ENCODE measurements around the gene GOLT1B.
"Not testable (repeated sequence)": the region's sequence is repeated elsewhere in the genome, so short reads cannot be mapped to it uniquely, and the experiment has no call there.

Gene GOLT1B

GRCh38 chr12:21501258-21502163 lies at the start of gene GOLT1B, which contains the start of gene RECQL:
GOLT1B (plus strand) TSS chr12:21501789; CDS start chr12:21501924, 135 bp downstream.
RECQL (minus strand) TSS chr12:21501635; CDS start chr12:21499570, 2,065 bp downstream.
- peak; percentile 100 for DNase-seq
- in situ Hi-C loops (cut with HindIII; ENCODE audit: low pct_ligation_motif_present, low pct_unique_long_range_greater_than_20kb, low sequenced_read_pairs), result no loop called here

GRCh38 chr12:21453312-21453852 lies 48.2 kb upstream of the GOLT1B start:
- in situ Hi-C loops (cut with HindIII; ENCODE audit: low pct_ligation_motif_present, low pct_unique_long_range_greater_than_20kb, low sequenced_read_pairs), result no loop called here
- DNase-seq, result no peak

- in situ Hi-C loops (cut with HindIII; ENCODE audit: low pct_ligation_motif_present, low pct_unique_long_range_greater_than_20kb, low sequenced_read_pairs), result no loop called here
- DNase-seq, result no peak
Measured at GRCh38 chr12:21456291-21456780, 45.3 kb upstream of the GOLT1B start.

- DNase-seq, result no peak
- in situ Hi-C loops (cut with HindIII; ENCODE audit: low pct_ligation_motif_present, low pct_unique_long_range_greater_than_20kb, low sequenced_read_pairs), result no loop called here
Measured at GRCh38 chr12:21459474-21459873, 42.1 kb upstream of the GOLT1B start.

GRCh38 chr12:21467334-21467733 lies 34.3 kb upstream of the GOLT1B start:
- in situ Hi-C loops (cut with HindIII; ENCODE audit: low pct_ligation_motif_present, low pct_unique_long_range_greater_than_20kb, low sequenced_read_pairs), result not testable (repeated sequence)

DNA sequence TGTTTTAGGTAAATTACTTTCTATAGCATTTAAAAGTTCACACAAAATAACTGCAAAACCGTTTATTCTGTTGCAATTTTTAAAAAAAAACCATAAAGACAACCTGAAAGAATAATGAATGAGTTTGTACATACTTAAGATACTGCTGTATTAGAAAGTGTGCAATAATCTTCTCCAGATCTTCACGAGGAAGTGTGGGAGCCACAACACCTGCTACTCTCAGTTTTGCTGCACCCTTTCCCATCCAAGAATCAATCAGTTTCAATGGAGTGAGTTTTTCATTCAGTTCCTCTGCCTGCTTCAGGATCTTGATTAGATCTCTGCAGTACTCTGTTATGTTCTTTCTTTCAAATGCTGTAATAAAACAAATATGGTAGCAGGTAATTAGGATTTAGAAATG lies 30.3 kb upstream of the GOLT1B start:
- in situ Hi-C loops (cut with HindIII; ENCODE audit: low pct_ligation_motif_present, low pct_unique_long_range_greater_than_20kb, low sequenced_read_pairs), result no loop called here

More at GRCh38 chr12:21467334-21467733, 34.3 kb upstream of the GOLT1B start:
- not testable (repeated sequence) for DNase-seq

DNA sequence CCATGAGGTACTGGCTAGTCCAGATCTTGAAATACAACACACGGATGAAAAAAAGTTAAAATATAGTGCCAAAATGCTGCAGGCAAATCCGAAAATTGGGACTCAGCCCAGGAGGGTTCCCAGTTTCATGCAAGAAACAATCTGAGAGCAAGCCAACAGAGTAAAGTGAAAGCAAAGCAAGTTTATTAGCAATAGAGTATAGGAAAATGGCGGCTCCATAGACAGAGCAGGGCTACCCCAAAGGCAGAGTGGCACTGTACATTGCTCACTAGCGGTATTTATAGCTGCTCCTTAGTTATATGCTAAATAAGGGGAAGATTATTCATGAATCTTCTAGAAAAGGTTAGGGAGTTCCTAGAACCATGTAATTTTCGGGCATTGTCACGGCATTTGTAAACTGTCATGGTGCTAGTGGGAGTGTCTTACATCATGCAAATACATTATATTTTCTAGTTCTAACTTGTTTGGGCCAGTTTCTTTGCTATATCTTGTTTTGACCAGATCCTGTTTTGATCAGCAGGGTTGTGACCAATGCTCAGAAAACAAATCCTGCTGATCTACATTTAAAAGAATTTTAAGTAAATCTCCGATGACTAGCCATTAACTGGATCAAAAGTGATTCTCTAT lies 29.3 kb upstream of the GOLT1B start:
- in situ Hi-C loops (cut with HindIII; ENCODE audit: low pct_ligation_motif_present, low pct_unique_long_range_greater_than_20kb, low sequenced_read_pairs), result no loop called here
- no peak for DNase-seq

More for the DNA sequence above, 30.3 kb upstream of the GOLT1B start:
- no peak for DNase-seq

GRCh38 chr12:21475552-21475951 lies 26.0 kb upstream of the GOLT1B start:
- DNase-seq, result no peak
- in situ Hi-C loops (cut with HindIII; ENCODE audit: low pct_ligation_motif_present, low pct_unique_long_range_greater_than_20kb, low sequenced_read_pairs), result no loop called here

DNA sequence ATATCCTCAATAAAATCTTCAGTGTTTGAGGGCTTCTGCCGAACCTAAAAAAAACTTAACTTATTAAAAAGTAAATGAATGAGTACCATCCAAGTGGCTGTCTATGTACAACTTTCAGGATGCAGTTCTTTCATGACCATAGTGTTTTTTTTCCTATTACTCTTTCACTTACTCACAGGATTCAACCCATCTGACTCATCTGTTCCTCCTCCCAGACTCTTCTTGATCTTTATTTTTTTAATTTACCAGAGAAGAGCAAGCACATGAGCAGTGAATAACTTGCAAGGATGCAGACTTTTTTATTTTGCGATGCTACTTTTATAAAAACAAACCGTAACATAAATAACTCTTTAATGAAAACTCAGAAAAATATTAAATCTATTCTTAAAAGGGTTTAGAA lies 24.6 kb upstream of the GOLT1B start:
- in situ Hi-C loops (cut with HindIII; ENCODE audit: low pct_ligation_motif_present, low pct_unique_long_range_greater_than_20kb, low sequenced_read_pairs), result no loop called here
- DNase-seq, result peak; percentile 41

DNA sequence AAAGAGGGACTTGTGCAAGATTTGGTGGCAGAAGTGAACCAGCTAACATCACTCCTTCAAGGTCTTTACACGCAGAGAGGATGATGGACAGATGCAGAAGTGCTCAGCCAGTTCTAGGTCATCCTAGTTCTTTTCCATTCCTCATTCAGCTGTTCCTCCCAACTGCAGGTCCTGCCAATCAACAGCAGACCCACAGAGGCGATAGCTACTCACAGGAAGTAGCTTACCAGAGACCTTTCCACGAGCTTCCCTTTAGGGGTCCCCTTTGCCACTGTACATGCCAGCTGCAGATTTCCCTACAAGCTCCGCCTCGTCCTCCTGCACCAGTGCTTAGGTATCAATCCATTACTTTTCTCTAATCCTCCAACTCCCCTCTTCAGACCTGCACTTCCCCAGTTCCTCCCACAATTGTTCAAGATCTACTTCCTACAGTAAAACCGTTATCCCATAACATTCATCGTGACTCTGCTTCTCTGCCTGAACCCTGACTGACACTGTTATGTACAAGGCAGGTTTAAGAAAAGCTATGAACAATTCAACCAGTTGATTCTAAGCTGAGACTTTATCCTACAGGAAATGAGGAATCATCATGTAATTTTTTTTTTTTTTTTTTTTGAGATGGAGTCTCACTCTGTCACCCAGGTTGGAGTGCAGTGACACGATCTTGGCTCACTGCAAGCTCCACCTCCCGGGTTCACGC lies 22.7 kb upstream of the GOLT1B start:
- in situ Hi-C loops (cut with HindIII; ENCODE audit: low pct_ligation_motif_present, low pct_unique_long_range_greater_than_20kb, low sequenced_read_pairs), result no loop called here
- no peak for DNase-seq

- in situ Hi-C loops (cut with HindIII; ENCODE audit: low pct_ligation_motif_present, low pct_unique_long_range_greater_than_20kb, low sequenced_read_pairs), result no loop called here
- DNase-seq, result no peak
Measured at GRCh38 chr12:21483531-21483930, 18.1 kb upstream of the GOLT1B start.

GRCh38 chr12:21485998-21486397 lies 15.6 kb upstream of the GOLT1B start:
- no peak for DNase-seq
- in situ Hi-C loops (cut with HindIII; ENCODE audit: low pct_ligation_motif_present, low pct_unique_long_range_greater_than_20kb, low sequenced_read_pairs), result no loop called here

DNA sequence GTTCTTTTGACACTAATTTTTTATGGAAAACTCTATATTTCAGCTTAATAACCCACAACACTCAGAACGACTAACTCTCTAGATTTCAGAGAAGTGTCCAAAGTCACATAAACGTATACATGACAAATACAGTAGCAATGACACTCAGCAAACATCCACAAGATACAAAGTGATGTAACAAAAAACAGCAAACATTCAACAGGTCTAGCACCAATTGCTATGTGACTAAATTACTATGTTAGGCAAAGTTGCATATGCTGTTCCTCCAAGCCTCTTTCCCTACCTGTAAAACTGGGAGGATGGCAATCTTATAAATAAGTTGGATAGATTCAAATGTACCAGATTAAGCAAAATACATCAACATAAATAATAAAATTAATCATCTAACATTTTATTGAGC lies 1.8 kb upstream of the GOLT1B start:
- in situ Hi-C loops (cut with HindIII; ENCODE audit: low pct_ligation_motif_present, low pct_unique_long_range_greater_than_20kb, low sequenced_read_pairs), result no loop called here
- DNase-seq, result no peak

GRCh38 chr12:21500786-21501257 lies 767 bp upstream of the GOLT1B start:
- DNase-seq, result no peak
- in situ Hi-C loops (cut with HindIII; ENCODE audit: low pct_ligation_motif_present, low pct_unique_long_range_greater_than_20kb, low sequenced_read_pairs), result no loop called here

DNA sequence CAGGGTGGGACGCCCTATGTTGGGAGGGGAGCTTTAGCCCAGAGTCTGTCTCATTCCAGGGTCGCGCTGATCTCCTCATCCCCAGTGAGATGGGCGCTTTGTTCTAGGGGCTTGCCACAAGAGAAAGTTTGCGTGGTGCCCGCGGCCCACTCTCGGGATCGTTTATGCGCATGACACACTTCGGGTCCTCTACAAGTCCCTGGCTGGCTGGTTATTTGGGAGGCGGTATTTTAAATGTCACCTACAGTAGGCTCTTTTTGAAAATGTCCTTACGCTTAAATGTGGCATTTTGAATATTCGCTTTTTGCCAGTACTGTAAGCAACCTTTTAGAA lies 541 bp downstream of the GOLT1B start:
- peak; percentile 52 for DNase-seq
- in situ Hi-C loops (cut with HindIII; ENCODE audit: low pct_ligation_motif_present, low pct_unique_long_range_greater_than_20kb, low sequenced_read_pairs), result no loop called here

GRCh38 chr12:21502872-21503271 lies 1.3 kb downstream of the GOLT1B start:
- in situ Hi-C loops (cut with HindIII; ENCODE audit: low pct_ligation_motif_present, low pct_unique_long_range_greater_than_20kb, low sequenced_read_pairs), result no loop called here
- DNase-seq, result no peak

DNA sequence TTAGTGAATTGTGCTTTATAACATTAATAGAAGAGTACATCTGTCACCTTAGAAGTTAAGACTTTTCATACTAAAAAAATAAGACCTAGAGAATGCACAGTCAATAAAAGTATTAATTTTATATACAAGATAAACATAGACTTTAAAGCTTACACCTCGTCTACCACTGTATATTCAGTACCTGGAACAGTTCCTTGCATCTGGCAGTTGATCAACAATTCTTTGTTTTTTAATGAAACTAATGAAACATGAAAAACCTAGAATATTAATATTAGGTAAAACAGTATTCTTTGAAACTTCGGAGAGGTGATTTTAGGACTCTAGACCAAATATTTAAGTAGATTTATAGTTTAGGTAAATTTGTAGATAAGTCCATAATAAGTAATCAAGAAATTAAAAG lies 4.3 kb downstream of the GOLT1B start:
- DNase-seq, result no peak
- in situ Hi-C loops (cut with HindIII; ENCODE audit: low pct_ligation_motif_present, low pct_unique_long_range_greater_than_20kb, low sequenced_read_pairs), result no loop called here

GRCh38 chr12:21507849-21508248 lies 6.3 kb downstream of the GOLT1B start:
- in situ Hi-C loops (cut with HindIII; ENCODE audit: low pct_ligation_motif_present, low pct_unique_long_range_greater_than_20kb, low sequenced_read_pairs), result no loop called here
- DNase-seq, result no peak

DNA sequence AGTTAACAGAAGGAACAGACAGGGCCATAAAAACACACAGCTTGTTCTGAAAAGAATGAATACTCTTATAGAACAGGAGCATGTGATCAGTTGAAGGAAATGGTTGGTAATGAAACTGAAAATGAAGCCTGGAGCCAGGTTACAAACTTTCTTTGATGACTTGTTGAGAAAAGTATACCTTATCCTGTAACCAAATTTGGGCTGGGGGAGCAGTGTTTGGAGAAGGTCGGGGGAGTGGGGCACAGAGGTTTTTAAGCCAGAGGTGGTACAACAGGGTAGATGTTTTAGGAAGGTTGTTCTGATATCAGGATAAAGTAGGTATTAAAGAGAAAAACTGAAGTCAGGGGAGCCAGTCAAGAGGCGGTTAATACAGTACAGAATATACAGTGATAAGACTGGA lies 8.2 kb downstream of the GOLT1B start:
- no peak for DNase-seq
- in situ Hi-C loops (cut with HindIII; ENCODE audit: low pct_ligation_motif_present, low pct_unique_long_range_greater_than_20kb, low sequenced_read_pairs), result no loop called here

All from ACHN (cell line).